ENCODE data around the gene CLDND1.

CLDND1 gene

DNA sequence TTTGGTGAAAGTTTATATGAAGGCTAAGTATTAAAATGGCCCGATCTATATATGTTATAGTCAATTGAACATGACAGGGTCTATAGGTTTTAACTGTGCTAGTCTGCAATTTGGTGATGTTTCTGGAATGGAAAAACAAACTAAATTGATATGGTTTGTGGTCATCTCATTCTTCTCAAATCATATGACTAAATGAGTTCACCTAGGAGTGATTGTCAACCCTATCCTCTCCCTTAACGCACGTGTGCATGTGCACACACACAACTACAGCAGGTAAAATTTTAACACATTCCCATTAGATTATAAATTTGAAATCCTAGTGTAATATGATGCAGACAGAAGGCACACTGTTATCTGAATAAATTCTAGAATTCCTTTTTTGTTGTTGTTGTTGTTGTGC, 9.0 kb downstream of the CLDND1 start:
- DNase-seq = no peak

DNA sequence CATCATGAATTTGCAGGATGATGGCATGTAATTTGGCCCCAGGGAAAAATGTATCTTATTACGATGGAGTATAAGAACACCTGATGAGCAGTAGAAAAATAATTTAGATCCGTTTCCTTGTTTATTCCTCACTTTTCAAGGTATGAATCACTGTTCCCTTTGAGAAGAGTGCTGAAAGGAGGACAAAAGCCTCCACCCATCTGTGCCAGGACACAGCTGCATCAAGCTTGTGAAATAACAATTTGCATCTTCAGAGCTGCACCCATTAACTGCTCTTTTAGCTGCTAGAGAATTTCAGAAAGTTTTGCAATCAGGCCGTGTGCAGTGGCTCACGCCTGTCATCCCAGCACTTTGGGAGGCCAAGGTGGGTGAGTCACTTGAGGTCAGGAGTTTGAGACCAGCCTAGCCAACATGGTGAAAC, 9.6 kb downstream of the CLDND1 start:
- DNase-seq = no peak

DNA sequence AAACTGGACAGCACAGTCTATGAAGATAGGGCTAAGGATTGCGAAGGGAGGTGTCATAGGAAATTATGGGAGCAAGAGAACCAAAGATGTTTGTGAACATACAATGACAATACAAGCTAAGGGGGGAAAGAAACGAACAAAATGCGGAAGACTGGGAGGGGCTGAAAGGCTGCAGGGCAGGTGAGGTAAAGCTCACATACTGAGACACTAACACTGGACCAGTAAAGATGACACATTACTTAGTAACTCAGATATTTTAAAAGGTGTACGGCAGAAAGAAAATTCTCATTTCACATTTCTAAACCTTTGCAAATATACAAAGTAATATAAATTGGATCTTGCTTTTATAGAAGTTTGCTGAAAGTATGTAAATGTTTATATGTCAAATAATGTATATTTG, 10.1 kb downstream of the CLDND1 start:
- no peak for DNase-seq

DNA sequence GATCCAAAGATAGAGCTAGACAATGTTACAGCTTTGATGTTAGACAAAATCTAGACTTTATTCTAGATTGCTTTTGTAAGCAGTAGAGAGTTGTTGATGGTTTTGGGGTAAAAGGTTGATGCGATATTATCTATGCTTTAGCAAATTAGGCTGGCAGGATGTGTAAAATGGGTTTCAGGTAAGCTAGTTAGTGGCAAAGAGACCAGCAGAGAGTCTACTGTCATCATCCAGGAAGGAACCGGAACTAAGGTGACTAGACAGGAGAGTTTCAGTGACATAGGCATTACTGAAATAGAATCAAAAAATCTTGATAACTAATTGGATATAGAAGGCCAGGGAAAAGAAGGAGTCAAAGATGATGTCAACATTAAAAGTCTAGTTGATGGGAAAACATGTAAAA, 14.1 kb downstream of the CLDND1 start:
- DNase-seq = no peak

DNA sequence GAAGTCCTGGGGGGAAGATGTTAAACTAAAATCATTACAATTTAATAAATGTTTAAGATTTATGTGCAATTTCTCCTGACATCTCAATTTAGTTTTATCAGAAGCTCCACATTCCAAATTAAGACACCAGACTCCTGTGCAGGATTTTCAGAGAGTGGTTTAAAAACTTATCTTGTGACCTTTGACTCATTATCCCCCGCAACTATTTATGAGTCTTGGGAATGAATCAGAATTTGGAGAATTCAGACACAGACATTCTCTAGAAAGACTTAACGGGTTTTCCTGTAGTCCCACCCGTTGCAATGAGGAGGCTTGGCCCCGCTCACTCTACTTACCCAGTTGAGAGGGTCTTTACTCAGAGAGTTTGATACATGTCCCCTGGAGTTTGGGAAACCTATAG, 18.2 kb downstream of the CLDND1 start:
- no peak for DNase-seq

DNA sequence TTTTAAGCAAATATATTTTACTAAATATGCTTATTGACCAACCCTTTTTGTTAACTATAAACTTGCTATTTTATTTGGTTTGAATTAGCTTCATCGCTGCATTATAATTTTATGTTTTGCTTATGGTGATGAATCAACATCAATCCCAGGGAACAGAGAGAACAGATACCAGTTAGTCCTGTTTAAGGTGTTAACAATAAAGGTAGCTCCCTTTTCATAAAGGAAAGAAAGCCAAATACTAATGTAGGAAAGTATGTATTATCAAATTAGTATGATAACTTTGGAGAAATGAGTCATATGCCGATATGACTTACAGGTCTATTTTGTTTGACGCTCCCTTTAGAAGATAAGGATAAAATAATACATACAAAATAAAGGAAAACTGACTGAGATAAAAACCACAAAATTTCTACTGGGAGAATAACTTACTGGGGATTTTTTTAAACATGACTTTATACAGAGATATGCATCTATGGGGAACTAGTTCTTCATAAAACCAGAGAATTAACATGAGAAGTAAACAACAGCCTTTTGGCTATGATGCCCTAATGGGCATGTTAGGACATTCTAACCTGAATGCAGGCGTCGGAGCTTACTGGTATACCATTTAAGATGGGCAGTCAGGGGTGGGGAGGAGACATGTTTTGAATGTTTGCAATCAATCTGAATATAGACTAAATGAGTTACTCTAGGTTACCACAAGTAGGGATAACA, 20.7 kb downstream of the CLDND1 start:
- no peak for DNase-seq

DNA sequence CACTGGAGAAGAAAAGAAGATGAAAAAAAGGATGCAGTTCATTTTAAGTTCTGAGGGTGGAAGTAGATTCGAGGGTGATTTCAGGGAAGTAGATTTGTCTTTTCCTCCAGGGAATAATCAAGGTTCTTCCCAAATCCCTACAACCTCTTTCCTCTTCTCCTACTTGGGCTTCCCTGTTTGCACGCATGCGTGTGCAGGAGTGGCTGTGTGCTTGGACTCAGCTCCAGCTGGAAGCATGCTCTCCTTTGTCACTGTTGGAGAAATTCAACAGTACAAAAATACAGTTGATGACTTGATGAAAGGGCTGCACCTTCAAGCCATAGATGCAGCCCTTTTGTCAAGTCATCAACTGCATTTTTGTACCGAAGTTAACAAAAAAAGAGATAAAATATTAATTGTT, 21.4 kb downstream of the CLDND1 start:
- DNase-seq = no peak

DNA sequence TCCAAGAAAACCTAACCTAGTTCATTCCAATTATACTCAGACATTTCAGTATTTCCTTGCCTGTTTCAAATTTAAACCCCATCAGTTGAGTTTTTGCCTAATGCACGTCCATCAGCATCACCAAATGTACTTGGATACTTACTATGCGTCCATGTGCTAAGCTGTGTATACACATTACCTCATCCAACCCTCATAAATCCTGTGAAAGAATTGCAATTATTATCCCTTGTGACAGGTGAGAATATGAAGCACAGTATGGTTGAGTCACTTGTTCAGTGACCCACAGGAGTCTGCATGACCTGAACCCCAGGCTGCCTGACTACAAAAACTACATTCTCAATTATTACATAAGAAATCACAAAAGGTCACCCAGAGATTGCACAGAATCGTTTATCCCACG, 22.7 kb downstream of the CLDND1 start:
- DNase-seq = no peak

DNA sequence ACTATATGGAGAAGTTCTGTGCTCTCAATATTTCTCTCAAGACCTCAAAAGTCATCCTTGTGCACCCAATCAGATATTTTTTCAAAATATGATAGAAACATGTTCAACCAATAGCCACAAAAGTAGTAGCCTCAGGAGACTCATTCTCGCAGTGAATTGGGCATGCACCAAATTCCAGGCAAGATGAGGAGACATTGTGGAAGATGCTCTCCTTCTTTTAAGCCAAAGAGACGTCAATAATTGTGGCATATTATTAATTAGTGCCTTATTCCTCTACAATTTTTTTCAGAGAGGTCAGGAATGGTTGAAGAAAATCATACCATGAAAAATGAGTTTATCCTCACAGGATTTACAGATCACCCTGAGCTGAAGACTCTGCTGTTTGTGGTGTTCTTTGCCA, 25.3 kb downstream of the CLDND1 start, which contains the start of gene OR5K2:
Gene OR5K2, plus strand, starts transcription at position 301 of the 400 bp plus-strand sequence. Its CDS starts 0 bp downstream, at position 301.
- no peak for DNase-seq

DNA sequence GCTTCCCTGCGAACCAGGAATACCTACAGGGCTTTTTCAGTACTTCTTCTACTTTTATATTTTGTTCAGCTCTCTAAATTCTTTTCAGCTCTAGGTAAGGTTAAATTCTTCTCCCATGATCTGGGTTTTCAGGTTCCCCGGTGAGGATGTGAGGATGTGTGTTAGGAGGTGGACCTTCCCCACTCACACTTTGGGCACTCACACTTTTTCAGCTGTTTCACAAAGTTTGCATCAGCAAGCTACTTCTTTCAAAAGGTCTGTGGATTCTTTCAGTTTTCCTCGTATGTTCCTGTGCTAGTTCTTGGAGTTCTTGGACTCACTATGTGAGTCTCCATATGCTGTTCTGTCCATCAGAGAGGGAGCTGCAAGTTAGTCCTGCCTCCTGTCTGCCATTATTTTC, 39.1 kb downstream of the CLDND1 start:
- no peak for DNase-seq

DNA sequence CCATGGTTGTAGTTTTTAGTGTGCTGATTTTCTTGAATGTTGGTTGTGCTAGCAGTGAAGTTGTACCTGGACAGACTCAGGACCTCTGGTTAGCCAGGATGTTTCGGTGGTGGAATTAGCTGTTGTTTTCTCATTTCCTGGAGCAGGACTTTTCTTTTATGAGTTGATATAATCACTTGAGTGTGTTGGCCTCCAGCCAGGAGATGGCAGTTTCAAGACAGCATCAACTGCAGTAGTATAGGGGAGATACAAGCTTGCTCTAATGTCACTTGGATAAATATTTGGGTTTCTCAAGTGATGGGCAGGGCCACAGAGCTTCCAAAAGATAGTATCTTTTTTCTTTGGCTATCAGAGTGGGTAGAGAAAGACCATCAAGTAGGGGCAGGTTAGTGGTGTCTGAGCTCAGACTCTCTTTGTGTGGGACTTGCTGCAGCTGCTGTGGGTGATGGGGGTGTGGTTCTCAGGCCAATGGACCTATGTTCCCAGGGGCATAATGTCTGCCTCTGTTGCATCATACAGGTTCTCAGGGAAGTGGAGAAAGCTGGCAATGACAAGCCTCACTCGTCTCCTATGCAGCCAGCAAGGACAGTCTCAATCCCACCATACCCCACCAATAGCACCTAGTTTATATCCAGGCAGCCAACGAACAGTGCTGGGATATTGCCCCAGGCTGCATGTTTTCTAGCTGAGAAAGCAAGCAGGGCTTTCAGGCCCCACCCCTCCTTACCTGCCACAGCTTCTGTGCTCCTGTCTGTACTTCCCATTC, 39.8 kb downstream of the CLDND1 start:
- DNase-seq = no peak
